ENCODE measurements around the gene NTN5.
"Not testable (repeated sequence)": the region's sequence is repeated elsewhere in the genome, so short reads cannot be mapped to it uniquely, and the experiment has no call there.

NTN5 gene

DNA sequence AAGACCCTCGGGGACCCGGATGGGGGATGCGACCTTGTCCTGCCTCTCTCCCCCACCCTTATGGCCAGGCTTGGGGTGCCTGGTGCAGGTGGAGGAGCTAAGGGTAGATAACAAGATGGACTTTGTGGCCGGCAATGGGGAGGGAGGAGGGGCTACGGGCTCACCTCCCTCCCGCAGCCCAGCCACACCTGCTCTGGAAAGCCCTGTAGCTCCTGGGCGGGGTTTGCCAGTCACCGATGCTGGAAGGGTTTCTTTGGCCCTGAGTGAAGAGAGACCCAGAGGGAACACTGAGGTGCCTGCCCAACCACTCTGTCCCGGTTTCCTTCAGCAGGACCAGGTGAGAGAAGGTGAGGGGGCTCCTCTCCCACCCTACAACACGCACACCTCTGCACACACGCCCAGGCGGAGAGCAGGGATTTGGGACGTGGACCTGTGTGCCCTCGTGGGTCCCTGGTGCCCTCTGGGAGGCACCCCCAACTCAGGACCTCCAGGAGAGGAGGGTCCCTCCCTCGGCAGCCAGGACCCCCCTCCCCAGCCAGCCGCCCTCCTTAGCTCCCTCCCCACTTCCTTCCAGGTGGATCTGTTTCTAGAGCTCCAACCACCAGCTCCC is 23.0 kb upstream of the NTN5 start, which contains the start of gene FUT2:
Gene FUT2, plus strand, starts transcription at position 229 of the 610 bp plus-strand sequence. CDS start 6,986 bp downstream, outside the sequence.
- no peak for DNase-seq

DNA sequence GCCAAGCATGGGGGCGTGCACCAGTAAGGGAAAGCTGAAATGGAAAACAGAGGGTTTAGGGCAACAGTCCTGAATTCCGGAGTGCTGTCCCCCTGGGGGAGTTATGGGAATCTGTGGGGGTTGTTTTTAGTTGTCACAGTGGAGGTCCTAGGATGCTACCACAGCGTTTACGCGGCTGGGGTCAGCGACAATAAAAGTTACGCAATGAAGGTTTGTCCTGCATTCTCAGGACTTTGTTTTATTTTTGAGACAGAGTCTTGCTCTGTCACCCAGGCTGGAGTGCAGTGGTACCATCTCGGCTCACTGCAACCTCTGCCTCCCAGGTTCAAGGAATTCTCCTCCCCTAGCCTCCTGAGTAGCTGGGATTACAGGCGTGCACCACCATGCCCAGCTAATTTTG is 20.8 kb upstream of the NTN5 start:
- DNase-seq, result not testable (repeated sequence)

DNA sequence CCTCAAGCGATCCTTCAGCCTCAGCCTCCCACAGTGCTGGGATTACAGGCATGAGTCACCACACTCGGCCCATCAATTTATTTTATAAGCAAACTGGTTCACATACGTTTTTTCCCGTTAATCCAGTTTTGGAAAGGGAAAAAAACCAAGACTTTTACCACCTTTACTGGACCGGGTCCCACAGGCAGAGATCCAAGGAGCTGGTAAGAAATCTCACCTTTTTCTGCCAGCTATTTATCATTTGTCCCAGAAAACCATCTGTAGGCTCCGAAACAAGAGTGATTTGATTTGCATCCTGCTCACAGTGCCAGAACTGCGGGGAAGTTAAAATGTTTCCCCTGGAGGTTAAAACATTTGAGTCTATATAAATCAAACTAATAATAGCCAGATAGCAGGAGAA is 16.6 kb upstream of the NTN5 start:
- no peak for DNase-seq

DNA sequence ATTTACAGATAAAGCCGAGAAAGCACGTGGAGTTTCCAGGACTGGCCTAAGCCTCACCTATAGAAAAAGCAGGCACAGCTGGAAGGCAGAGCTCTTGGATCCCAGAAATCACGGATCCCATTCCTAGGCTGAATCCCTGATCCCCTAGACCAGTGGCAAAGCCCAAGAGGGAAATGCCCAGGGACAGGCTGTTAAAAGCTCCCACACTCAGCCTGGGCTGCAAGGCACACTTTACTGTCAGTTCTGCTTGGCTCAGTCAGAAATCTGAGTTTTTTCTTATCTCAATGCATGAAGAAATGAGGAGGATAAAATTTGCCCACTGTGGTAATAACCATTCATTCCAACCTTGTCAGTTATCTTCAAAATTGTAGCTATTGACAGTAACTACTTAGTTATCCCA is 15.0 kb upstream of the NTN5 start:
- DNase-seq, result peak; percentile 81

DNA sequence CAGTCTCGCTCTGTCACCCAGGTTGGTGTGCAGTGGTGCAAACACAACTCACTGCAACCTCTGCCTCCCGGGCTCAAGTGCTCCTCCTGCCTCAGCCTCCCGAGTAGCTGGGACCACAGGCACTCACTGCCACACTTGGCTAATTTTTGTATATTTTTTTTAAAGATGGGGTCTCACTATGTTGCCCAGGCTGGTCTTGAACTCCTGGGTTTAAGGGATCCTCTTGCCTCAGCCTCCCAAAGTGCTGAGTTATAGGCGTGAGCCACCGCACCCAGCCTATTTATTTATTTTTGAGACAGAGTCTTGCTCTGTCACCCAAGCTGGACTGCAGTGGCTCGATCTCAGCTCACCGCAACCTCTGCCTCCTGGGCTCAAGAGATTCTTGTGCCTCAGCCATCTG is 13.8 kb upstream of the NTN5 start:
- DNase-seq, result not testable (repeated sequence)

DNA sequence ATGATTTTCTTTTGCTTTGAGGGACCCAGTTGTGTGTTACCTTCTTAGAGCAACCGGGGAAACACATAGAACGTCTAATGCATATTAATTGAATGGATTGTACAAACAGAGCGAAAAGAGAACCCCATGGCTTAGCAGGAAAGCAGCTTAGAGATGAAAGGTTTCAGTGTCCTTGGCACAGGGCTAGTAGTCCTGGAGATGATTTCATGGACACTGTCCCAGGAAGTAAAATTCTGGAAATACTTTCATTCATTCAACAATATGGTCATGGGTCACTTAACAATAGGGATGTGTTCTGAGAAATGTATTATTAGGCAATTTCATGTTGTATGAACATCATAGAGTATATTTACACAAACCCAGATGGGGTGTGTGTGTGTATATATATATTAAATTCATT is 13.3 kb upstream of the NTN5 start:
- DNase-seq, result peak; percentile 83

DNA sequence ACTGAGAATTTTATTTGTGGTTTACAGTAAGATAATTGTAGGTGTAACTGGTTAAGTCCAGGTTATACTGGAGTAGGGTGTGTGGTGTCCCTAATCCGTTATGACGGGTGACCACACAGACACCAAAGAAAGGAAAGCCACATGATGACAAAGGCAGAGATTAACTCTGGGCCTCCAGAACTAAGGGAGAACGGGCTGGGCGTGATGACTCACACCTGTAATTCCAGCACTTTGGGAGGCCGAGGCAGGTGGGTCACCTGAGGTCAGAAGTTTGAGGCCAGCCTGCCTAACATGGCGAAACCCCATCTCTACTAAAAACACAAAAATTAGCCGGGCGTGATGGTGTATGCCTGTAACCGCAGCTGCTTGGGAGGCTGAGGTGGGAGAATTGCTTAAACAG is 12.8 kb upstream of the NTN5 start:
- peak; percentile 47 for DNase-seq

DNA sequence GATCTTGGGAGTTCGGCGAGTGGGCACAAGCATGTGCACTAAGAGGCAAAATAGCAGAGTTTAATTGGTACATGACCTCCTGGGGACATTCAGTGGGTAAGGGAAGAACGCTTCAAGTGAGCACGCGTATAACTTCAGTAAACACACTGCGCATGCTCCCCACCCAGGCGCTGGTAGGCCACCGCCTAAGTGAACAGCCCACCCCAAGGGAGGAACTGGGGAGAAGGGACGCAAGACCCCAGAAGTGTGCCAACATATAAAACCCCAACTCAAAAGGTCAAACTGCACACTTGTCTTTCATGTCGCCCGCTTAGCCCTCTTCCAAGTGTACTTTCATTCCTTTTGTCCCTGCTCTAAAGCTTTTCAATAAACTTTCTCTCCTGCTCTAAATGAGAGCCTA is 10.5 kb upstream of the NTN5 start:
- no peak for DNase-seq

DNA sequence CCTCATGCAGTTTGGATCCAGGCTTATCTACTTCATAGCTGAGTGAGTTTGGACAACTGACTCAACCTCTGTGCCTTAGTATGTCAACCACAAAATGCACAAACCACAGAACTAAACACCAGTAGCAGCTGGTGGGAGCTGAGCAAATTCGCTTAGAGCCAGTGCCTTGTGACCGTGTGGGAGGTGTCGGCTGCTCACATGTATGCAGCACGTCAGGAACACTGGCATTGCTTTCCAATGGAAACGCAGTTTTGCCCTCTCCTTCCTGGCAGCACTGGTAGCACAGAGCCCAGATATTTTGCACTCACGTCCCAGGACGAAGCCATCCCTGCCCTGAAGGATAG is 8.3 kb upstream of the NTN5 start:
- DNase-seq, result no peak

DNA sequence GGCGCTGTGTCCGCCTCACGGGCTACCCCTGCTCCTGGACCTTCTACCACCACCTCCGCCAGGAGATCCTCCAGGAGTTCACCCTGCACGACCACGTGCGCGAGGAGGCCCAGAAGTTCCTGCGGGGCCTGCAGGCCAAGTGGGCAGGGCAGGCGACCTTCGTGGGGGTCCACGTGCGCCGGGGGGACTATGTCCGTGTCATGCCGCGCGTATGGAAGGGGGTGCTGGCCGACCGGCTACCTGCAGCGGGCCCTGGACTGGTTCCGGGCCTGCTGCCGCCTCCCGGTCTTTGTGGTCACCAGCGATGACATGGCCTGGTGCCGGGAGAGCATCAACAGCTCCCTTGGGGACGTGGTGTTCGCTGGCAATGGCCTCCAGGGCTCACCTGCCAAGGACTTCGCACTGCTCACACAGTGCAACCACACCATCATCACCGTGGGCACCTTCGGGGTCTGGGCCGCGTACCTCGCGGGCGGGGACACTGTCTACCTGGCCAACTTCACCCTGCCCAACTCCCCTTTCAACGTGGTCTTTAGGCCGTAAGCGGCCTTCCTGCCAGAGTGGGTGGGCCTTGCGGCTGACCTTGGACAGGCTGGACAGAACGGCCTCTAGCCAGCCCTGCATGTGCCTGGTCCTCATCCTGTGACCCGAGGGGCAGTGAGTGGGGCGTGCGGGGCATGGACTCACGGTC is 7.8 kb upstream of the NTN5 start:
- no peak for DNase-seq

DNA sequence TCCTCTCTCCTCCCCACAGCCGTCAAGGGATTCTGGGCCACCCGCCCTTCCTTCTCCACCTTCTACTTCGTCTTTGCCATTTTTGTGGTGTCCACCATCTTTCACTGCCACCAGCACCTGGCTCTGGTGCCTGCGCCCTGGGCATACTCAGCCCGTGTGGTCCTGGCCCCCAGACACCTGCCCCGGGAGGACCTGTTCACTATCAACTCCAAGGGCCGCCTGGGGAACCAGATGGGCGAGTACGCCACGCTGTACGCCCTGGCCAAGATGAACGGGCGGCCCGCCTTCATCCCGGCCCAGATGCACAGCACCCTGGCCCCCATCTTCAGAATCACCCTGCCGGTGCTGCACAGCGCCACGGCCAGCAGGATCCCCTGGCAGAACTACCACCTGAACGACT is 7.2 kb upstream of the NTN5 start:
- DNase-seq, result not testable (repeated sequence)

DNA sequence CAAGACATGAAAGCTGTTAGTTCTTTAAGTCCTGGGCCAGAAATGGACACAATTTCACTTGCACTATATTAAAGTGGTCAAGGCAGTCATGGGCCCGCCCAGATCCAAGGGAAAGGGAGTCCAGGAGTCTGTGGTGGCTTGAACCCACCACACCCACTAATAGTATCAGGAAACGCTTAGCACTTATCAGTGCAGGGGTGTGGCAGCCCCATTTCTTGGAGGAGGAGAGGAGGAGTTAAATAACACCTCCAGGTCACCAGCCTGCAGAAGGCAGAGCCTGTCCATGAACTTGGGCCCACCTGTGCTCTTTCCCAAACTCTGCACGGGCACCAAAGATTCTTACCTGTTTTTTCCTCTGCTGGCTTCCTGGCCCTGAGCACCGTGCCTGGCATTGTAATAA is 5.4 kb upstream of the NTN5 start:
- DNase-seq, result no peak

DNA sequence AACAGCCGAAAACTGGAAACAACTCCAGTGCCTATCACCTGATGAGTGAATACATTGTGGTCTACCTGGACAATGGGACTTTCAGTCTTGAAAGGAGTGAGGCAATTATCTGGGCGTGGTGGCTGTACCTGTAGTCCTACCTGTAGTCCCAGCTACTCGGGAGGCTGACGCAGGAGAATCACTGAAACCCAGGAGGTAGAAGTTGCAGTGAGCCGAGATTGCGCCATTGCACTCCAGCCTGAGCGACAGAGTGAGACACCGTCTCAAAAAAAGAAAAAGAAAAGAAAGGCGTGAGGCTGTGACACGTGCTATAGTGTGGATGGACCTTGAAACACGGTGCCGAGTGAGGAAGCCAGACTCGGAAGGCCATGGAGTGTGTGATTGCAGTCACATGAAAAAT is 4.1 kb upstream of the NTN5 start:
- no peak for DNase-seq

DNA sequence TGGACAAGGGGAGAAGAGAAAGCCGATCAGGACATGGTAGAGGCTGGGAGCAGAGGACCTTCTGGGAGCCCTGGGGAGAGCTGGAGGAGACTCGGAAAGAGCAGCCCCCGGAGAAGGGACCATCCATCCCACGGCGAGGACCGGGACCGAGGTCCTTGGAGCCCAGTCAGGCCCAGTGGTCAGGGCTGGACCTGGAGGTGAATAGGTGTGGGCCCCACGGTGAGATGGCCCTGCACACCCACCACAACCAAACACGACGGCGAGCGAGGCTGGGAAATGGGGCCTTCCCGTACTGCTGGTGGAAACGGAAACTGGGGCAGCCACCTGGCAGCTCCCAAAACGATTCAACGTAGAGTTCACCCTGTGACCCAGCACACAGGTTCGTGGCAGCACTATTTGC is 3.7 kb upstream of the NTN5 start:
- no peak for DNase-seq

DNA sequence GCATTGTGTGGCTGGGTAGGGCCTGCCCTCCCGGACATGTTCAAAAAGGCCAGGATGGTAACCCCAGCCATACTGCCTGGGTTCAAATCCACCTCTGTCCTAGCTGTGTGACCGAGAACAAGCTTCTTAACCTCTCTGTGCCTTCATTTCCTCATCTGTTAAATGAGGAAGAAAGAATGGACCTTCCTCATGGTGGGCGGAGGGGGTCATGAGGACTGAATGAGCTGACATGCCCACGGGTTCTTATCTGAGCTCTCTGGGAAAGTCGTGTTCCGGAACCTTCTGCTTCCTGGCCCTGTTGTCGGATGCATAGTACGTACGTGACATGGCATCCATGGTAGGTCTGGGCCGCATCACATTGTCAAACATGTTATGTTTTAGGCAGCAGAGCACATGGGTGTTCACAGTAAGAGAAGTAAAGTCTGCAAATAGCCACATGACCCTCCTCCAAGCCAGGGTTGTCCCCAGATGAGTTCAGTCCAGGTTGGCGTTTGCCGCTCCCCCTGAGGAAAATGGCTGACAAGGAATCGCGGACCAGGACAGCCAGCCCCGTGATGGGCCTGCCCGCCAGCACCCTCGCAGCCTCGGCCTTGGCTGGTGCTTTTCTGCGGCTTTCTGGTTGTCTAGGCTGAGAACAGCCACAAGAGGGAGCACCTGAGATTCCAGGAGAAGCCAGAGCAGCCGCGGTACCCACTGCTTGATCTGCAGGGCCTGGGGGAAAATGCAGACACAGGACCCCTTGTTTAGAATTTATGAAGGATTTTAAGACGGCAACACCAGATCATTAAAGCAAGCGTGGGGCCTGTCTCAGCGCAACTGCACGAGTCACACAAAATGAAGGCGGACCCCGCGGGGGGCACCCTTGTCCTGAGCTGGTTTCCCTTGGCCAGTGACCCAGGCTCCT is 2.4 kb upstream of the NTN5 start:
- DNase-seq, result peak; percentile 92

DNA sequence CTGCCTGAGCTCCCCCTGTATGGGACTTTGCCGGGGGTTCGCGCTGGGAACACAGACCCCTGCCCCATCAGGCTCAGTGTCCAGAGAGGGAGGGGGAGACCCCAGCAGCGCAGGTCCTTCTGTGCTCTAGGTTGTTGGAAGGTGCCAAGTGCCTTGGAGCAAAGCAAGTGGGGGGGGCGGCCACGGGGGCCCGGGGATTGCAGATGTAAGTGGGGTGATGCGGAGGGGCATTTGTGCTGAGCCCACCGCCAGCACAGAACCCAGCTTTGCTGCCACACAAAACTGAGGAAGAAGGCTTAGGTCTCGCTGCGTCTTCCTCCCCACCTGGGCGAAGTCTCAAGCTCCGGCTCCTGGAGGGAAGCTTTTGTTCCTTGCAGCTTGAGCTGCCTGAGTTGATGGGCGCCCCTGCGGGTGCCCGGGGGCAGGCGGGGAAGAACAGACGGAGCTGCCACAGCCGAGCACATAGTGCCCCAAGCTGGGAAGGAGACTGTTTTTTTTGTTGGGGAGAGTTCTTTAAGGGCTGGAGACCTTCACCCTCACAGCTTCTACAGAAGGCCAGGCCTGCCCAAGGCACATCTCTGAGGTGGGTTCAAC is 1.5 kb upstream of the NTN5 start:
- DNase-seq, result no peak

DNA sequence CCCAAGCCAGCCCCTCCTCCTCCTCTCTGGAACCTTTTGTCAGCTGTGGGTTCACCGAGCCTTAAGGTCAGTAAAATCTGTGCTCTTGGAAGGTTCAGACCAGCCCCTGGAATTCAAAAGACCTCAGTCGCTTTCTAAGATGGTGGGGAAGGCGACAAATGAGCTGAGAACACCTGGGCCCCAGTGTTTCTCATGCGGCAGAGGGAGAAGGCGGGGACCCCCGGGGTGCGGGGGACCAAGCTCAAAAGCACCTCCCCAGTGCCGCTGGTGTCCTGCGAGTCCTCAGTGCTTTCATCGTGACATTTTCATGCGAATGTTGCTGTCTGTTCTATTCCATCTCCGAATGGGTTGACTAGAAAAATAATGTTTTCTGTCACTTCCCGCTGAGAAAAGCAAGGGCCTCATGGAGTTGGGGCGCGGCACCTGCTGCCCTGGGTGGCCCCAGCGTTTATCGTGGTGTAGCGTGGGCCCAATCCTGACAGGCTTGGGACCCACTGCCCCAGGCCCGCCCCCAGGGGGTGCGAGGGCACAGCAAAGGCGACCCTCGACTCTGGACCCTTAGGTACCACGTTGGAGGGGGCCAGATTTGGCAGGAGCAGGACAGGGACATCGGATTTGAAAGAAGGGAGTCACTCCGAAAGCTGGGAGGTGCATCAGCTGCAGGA is 751 bp upstream of the NTN5 start:
- no peak for DNase-seq

DNA sequence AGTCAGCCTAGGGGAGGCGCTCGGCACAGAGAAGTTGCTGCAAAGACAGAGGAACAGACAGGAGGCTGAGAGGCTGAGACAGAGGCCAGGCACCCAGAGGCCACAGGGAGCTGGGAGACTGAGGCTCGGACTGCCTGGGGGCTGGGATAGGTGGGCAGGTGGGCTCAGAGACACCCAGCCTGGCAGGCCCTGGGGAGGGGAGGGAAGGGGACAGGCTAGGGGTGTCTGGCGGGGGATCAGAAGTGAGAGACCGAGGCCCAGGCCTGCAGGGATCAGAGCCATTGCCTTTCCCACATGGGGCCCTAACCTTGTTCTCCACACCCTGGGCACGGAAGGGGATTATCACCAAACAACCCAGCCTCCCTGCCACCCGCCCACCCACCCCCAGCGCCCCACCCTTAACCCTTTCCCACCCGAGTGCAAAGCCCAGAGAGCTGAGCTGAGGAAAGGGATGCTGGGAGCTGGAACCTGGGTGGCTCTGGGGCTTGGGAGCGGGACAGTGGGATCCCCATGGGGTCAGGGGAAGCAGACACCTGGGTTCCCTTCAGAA is 1.3 kb downstream of the NTN5 start:
- DNase-seq, result peak; percentile 36

DNA sequence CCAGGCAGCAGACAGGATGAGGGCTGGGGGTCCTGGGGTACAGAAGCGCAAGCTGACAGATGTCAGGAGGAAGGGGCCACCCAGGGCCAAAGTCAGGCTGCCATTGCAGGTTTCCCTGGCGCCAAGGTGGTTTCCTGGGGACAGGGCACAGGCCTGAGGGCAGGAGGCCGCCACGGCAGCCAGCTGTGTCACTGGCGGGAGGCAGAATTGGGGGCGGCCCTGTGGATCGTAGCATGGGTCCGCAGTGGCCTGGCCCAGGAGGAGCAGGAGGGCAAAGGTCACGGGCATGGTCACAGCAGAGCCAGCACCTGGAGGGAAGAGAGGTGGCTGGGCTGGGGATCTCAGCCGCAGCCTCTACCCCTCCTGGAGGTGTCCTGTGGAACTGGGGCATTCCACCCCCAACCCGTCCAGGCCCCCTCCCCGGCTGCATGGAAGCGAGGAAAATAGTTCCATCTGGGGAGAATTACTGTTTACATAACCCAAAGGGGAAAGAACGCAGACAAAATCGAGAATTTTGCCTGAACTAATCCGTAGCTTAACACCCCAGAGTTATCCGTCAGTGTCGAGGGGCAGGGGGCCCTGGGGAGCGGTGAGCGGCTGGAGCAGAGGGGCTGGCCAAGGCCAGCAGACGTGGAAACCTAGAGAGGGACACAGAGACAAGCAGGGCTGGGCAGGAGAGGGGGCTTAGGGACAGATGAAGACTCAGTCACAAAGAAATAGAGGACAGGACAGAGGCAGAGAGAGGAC is 1.9 kb downstream of the NTN5 start:
- peak; percentile 25 for DNase-seq

DNA sequence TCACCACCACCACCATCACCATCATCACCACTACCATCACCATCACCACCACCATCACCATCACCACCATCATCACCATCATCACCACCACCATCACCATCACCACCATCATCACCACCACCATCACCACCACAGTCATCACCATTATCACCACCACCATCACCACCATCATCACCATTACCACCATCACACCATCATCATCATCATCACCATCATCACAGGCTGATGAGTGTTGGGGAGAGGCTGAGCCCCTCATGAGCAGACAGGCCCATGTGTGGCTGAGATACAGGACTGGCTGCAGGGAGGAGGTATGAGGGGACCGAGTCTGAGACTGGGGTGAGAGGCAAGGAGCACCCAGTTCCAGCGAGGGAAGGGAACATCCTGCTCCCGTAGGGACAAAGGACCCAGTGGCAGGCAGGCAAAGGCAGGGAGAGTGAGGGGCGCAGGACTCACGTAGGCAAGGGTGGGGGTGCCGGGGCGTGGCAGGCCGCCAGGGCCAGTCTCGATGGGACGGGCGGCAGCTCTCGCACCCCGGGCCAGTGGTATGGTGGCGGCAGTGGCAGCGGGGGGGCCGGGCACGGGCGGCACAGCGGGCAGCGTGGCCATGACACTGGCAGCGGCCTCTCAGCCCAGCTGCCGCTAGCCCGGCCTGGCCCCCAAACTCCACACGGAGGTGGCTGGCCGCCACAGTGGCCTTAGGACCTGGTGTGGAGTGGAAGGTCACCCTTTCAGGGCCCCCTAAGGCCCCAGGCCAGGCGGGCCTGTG is 2.7 kb downstream of the NTN5 start:
- DNase-seq, result no peak

DNA sequence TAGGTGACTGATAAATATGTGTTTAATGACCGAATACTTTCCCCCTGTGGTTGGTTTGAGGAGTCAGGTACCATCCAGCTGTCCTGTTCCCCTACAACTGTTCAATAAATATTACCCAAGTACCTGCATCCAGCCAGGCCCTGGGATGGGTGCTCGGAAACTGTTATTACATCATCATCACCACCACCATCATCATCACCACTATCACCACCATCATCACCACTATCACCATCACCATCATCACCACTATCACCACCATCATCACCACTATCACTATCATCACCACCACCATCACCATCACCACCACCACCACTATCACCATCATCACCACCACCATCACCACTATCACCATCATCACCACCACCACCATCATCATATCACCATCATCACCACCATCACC is 4.1 kb downstream of the NTN5 start:
- no peak for DNase-seq

All from NCI-H82 (cell line).